Suppressor macrophage treated with lipopolysaccharide for 4 hours (primary cell): Measurements from ENCODE around the gene KCNC3.
A peak's percentile ranks its signal among the peaks of the same experiment; 100 is the strongest.

Experiments used
- DNase-seq: peaks from one replicate; pipeline ENCODE4 v3.0.0-alpha.2; 2020

The KCNC3 gene

DNA sequence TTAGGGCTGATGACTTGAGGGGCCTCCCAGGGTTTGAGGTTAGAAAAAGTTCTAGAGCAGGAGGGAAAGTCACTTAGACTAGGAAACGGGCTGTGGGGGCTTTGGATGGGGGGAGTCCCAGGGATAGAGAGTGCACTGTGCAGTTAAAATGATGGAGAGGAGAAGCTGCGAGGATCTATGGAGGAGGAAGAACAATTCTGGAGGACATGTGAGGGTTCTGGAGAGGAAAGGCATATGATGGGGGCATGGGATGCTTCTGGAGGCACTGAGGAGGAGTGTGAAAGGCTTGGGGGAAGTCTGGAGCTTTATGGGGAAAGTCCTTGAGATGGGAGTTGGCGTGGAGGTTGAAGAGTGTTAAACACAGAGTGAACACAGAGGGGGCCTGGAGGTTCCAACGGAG lies 2.2 kb downstream of the KCNC3 start:
- DNase-seq: no peak

DNA sequence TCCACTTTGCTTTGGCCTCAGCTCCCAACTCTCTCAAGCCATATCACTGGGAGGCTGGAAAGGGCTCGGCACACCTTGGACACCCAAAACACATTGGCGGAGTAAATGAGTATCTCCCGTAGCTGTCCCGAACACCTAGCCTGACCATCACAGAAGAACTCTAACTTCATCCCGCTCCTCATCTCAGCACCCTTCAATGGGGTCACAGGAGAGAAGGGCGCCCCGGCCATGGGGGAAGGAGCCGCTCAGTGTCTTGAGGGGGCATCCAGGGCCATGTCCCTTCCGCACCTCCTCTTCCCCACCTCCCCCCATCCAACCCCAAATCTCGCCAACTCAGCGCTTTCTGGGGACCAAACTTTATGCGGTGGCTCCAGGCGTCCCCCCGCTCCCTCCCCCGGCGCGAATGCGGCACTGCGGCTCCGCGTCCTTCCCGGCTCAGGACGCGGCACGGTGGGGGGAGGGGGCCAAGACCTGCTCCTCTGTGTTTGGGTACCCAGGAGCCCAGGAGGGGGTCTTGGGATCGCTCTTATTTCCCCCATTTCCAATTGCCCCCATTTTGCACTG lies 3.0 kb downstream of the KCNC3 start:
- DNase-seq: no peak

DNA sequence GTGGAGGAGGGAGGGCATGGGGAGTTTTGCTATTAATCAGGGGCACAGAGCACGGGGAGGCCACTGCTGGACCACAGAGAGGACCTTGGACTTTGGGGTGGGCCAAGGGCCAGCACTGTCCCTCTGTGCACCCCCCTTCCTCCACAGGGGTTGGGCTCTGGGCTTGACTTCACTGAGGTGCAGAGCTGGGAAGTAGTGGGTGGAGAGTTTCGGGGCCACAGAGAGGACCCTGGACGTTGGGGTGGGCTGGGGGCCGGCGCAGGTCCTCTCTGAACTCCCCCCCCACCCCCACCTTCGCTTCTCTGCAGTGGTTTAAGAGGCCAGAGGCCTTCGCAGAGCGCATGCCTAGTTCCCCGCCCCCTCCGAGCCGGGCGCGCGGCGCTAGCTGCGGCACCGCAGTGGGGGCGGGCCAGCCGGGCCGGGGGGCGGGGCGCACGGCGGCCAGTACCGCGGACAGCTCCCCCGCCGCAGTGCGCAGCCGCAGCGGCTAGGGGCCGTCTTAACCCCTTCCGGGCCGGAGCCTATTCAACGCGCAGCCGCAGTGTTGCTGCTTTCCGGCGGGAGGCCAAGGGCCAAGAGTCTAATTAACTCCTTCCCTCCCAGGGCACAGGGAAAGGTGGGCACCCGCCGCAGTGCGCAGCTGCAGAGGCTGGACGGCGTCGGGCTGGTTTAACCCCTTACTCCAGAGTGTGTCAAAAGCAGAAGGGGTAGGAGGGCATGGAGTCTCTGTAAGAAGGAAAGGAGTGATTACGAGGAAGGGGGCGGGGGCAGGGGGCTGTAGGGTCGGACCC lies 3.7 kb downstream of the KCNC3 start:
- DNase-seq: peak; percentile 86

DNA sequence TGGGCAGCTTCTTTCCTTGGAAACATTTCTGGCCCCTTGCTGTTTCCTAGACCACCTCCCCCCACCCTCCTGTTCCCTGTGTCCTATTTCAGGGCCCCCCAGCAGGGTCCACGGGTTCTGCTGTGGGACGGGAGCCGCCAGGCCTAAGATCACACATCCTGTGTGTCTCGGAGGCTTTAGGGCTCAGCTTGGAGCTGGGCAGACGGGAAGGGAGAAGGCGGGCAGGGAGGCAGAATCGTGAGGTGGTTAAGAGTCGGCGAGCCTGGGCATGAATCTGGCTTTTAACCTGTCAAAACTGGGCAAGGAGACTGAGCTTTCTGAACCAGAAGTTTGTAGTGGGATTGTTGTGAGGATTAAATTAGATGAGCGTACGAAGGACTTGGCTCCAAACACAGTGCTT lies 4.8 kb downstream of the KCNC3 start:
- DNase-seq: no peak

DNA sequence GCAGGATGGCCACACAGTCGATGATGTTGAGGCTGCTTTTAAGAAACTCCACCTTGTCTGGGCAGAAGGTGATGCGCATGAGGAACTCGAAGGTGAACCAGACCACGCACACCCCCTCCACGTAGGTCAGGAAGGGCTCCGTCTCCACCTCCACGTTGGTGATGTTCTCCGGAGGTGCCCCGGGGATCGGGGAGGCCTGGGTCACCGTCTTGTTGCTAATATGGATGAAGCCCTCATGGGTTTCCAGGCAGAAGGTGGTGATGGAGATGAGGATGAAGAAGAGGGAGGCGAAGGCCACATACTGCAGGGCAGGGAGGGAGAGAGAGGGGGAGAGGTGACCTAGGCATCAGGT lies 5.4 kb downstream of the KCNC3 start:
- DNase-seq: no peak

DNA sequence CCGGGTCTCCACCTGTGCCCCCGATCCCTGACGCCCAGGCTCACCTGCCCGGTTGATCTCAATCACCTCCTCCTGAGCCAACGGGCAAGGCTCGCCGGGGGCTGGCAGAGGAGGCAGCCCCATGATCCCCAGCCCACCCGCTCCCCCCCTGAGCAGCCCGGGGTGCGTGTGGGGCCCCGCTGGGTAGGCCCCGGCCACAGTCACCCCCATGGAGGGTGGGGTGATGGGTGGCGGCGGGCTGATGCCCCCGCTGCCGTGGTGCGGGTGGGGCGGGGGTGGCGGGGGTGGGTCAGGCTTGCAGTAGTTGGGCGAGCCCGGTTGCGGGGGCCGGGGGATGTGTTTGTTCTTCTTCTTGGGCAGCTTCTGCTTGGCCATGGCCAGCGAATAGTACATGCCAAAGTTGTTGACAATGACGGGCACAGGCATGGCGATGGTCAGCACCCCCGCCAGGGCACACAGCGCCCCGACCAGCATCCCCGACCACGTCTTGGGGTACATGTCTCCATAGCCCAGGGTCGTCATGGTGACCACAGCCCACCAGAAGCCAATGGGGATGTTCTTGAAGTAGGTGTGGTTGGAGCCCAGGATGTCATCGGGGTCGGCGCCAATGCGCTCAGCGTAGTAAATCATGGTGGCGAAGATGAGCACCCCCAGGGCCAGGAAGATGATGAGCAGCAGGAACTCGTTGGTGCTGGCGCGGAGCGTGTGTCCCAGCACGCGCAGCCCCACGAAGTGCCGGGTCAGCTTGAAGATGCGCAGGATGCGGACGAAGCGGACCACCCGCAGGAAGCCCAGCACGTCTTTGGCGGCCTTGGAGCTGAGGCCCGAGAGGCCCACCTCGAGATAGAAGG lies 6.0 kb downstream of the KCNC3 start:
- DNase-seq: no peak

DNA sequence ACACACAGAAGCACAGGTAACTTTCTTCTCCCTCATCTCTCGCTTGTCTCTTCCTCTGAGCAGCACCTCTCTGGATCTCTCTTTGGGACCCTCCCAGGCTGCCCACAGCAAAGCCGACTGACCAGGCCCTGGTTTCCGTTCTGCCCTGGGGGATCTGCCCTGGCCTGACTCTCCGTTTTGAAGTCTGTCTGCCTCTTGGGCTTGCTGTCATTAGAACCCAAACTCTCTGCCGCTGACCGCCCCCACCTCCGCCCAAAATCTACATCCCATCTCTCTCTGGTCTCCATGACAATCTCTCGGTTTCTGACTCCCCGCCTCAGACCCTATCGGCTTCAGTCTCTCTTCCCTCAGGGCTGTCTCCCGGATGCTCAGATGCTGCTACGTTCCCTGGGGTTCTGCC lies 6.9 kb downstream of the KCNC3 start:
- DNase-seq: no peak

DNA sequence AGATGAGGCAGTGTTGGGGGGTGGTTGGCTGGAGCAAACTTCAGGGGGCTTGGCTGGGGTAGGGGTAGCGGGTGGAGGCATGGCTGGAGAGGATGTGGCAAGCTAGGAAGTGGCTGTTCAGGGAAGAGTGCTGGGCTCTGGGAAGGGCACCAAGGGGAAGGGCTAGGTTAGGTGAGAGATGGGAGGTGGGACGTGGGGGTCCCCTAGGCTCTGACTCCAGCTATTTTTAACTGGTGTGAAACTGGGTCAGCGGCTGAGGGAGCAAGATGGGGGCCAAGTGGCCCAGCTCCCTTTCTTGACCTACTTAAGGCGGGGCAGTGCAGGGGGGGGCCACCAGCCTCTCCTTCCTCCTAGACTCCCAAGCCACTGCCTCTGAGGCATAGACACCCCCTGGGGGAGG lies 7.3 kb downstream of the KCNC3 start:
- DNase-seq: no peak

DNA sequence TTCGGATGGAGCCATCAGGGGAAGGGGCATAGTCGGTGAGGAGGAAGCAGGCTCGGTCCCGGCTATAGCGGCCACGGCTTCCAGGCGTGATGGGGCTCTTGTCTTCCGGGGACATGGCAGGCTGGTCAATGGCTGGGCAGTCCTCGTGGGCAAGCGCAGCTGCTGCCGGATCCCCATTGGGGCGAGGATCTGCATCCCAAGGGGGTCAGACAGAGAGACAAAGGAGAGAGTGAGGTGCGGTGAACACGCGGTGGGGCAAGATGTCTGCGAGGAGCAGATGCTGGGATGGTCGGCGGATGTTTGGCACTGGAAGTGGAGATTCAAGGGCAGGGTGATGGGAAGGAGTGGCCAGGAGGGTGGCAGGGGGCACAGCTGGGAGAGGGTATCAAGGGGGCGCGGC lies 8.6 kb downstream of the KCNC3 start:
- no peak for DNase-seq

DNA sequence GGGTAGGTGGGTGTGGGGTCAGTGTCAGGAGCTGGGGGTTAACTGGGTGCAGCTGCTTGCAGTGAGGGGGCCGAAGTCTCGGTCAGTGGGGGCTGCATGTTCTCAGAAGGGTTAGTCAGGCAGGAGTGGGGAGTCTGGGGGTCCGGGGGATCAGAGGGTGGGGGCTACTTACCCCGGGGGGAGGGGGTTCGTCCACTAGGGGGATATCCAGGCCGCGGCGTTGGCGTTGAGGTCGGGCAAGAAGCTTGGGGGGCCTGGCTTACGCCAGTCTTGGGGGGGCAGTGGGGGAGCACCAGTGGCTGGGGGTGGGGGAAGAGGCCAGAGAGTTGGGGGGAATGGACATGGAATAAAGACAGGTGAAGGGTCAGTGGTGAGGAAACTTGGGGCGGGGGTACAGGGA lies 9.1 kb downstream of the KCNC3 start:
- no peak for DNase-seq

DNA sequence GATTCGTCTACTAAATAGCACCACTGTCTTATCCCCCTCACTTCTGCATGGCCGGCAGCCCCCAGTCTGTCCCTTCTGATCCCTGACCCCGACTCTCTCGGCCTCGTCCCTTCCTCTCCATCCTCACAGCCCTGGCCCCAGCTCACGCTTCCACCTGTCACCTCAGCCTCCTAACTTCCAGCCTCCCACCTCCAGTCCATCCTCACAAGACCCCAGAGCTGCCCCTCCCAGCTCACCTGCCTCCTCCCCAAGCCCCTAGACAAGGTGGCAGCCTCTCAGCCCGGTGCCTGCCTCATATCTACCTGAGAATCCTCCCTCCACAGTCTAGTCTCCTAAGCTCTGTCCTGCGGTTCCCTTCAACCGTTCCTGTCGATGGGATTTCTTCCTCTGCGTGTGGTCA lies 10.0 kb downstream of the KCNC3 start:
- no peak for DNase-seq

DNA sequence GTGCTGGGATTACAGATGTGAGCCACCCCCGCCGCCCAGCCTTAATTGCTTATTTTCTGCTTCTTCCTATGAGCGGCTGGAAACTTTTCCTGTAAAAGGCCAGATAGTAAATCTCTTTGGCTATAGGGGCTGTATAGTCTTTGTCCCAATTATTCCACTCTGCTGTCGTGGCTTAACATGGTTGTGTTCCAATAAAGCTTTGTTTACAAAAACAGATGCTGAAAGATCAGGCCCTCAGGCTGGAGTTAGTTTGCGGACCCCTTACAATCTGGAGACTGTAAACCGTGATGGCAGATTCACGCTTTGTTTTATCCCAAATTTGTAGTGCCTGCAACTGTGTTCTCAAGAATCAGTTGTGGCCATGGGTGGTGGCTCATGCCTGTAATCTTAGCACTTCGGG lies 10.7 kb downstream of the KCNC3 start:
- DNase-seq: no peak

DNA sequence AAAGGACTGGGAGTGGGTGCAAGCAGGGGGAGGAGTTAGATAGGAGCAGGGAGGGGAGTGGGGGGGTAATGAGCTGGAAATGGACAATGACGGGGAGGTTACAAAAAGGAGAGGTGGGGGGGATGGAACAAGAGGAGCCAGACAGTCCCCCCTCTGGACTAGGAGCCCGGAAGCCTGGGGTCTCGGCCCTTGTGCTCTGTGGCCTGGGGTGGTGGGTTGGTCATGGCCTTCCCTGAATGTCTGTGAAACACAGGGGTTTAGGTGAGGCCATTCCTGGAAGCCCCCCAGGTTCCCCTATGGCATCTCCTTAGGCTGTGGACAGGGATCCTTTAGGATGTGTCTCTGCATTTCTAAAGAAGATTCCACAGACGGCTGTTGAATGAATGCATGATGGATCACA lies 12.1 kb downstream of the KCNC3 start:
- no peak for DNase-seq

DNA sequence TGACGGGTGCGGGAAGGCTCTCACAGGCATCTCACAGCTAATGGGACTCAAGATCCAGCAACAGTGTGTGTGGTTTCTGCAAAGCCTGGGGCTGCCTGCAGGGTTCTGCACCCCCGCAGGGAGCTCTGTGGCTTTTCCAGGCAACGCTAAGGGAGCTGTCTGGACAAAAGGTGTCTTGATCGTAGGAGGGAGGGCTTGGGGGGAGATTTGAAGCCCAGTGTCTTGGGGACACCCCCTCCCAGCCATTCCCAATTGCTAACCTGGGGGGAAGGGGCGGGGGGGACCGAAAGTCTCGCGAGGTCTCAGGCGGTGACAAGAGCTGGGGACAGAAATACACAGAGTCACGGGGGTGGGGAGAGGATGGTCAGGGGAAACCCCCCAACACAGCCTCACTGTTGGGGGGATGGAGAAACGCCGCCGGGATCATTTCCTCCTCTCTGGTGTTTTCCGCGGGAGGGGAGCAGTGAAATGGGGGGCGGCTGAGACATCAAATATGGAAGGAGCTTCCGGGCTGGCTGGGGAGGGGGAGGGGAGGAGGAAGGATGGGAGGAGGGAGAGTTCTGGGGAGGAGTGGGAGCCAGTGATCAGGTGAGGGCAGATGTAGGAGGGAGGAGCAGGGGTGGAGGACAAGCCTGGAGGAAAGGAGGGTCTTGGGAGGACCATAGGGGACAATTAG lies 13.3 kb downstream of the KCNC3 start:
- peak; percentile 36 for DNase-seq

DNA sequence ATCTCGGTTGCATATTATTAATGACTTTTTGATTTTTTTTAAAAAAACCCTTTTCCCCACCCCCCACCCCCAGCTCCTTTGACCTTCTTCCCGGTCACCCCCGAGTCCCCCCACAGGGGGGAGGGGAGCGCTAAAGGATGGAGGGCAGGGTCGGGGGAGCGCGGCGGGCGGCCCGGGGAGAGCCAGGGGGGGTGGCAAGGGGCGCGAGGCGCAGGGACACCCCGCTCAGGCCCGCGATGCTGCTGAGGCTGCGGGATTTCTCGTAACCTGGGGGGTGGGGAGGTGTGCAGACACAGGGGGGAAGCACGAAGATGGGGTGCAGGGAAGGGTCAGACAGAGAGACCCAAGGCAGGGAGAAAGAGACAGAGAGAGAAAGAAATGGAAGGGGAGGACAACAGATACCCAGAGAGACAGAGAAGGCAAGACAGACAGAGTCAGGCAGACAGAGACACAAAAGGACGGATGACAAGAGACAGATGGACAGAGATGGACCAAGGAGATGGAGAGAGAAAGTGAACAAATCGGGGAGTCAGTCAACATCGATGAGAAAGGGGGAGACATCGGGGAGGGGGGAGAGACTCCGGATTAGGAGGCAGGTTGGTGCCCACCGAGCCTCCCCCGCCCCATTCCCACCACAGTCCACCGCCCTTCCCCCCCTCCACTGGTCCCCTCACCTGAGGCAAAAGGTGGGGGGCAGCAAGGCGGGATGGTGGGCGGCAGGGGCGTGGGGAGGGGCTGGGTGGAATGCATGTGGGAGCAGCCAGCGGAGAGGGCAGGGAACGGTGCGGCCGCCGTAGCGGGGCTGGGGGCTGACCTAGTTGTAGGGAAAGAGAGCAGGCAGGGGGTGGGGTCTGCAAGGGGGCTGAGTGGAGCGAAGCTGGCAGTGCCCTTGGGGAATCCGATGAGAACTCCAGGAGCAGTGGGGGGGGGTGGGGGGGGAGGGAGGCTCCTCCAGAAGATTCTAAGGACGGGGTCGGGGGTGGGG lies 14.2 kb downstream of the KCNC3 start:
- DNase-seq: no peak

DNA sequence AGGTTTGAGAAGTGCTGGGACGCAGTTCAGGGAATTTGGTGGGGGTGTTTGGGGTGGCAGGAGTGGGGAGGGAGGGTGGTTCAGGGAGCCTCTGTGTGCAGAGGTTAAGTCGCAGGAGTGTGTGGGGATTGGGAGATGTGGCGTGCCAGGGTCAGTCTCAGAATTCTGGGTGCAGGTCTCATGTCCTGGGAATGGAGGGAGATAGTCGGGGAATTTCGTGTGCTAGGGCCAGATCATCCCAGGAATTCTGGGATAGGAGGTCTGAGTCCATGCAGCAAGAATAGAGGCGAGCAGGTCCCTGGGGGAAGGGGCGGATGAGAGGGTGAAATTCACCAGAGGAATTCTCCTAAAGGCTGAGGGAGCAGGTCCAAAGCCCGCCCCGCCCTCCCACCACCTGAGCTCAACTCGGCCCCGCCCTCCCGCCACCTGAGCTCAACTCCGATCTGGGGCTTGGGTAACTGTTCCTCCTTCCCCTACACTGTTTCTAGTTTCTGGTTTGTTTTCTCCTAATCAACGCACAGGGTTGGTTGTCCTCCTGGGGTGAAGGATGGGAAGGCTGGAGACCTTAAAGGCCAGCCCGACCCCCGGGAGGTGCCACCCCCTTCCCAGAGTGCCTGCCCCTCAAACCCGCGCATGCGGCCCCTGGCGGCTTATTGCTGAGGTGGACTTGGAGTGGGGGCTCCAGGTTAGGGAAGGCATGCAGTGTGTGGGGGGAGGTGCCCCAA lies 15.2 kb downstream of the KCNC3 start:
- DNase-seq: no peak

DNA sequence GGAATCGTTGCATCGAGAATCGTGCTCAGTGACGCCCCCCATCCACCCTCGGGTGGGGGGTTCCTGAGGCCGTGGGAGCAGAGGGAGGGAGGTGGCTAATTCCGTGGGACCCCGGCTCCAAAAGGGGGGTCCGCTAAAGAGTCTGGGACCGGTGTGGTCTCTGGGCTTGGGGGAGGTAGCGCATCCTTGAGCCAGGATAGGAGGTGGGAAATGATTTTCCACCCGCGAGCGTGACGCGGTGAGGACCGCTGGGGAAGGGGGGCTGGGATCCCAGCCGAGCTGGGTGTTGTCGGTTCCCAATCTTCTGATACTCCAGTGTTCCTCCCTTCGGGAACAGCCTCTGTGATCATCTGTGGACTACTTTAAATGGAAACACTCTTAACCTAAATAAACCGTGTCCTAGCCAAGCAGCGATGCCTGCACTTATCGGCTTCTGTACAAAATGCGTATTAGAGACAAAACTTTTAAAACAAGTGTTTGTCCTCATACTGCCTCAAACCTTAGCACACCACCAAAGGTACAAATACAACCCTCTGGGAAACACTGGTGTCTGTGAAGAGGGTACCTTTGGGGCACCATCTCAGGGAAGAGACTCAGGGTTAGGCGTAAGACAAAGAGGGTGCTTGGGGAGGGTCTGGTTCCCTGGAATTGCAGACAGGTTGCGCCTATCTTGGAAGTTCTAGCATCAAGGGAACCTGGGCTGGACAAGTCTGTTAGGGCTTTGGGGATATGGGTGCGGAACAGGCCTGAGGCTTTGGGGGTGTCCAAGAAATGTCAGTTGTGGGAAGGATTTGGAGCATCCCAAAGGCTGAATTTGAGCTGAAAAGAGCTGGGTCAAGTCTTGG lies 16.0 kb downstream of the KCNC3 start:
- DNase-seq: no peak

DNA sequence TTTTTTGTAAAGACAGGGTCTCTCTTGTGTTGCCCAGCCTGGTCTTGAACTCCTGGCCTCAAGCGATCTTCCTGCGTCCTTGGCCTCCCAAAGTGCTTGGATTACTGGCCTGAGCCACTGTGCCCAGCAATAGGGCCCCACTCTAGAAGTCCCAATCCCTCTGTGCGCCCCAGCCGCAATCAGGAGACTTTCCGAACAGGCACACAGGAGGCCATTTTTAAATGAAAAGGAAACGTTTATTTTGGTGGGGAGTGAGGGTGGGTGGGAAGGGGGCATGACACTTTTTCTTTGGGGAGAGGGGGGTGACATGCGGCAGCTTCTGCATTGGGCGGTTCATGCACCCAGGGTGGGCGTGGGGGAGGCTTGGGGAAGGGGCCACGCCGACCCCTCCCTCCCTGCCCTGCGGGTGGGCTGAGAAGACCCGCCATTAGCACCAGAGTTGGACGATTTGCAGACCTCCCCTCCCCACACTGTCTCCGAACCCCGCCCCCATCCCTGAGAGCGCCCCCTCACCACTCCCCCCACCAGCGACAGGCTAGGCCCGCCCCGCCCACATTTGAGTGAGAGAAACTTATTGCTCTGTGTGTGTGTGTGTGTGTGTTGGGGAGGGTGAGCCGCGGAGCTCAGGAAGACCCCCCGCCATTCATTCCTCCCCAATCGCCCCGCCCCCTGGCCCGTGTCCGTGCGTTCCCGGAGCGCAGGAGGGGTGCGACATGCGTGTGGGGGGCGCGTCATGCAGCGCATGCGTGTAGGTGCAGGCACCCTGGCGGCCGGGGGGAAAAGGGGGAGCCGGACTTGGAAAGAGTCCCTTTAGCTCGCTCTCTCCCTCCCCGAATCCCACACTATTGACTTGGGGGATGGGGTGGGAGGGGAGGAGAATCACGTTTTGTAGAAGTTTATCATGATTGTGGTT lies 17.2 kb downstream of the KCNC3 start:
- DNase-seq: no peak

DNA sequence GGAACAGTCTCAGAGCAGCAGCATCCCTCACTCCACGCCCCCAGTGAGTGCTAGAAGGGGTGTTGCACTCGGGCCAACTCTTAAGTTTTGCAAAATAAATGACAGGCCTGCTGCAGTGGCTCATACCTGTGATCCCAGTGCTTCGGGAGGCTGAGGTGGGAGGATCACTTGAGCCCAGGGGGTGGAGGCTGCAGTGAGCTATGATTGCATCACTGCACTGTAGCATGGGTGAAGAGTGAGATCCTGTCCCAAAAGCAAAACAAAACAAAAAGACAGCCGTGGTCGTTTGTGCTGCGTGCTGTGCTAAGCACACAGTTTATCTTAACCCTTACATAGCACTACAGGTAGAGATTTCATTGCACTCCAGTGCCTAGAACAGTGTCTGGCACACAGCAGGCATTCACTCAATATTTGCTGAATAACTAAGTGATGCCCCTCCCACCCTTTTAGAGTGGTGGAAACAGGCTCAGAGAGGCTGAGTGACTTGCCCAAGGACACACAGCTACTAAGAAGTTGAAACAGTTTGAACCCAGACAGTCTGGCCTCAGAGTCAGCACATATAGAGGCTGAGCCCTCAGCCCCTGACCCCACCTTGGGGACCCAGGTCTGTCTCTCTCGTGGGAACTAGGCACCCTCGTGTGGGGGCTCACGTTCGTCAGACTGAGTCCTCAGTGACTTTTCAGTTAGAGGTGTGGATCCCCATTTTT lies 18.3 kb downstream of the KCNC3 start:
- no peak for DNase-seq
